ACC112 (cell line): ENCODE data around the gene FGD5.

ENCODE experiments used
- H2AFZ ChIP-seq: fragments of 200-600 bp; sonication (generic); one replicate; pipeline ENCODE4 v1.6.0; 2017; ENCODE audit warnings: antibody characterized with exemption, low read length; ENCODE audit not compliant: unreplicated experiment
- H3K27ac ChIP-seq: fragments of 200-600 bp; sonication (generic); 2 replicates; pipeline ENCODE4 v1.5.1; 2014; ENCODE audit warnings: low read depth, mild to moderate bottlenecking, antibody characterized with exemption, low read length, moderate library complexity
- H3K27me3 ChIP-seq: fragments of 200-600 bp; sonication (generic); 2 replicates; pipeline ENCODE4 v1.6.1; 2014; ENCODE audit warnings: mild to moderate bottlenecking, antibody characterized with exemption, low read length, moderate library complexity, mixed read lengths; ENCODE audit not compliant: insufficient read depth
- H3K36me3 ChIP-seq: fragments of 200-600 bp; sonication (generic); 2 replicates; pipeline ENCODE4 v1.6.1; 2016; ENCODE audit warnings: mild to moderate bottlenecking, antibody characterized with exemption, low read length, moderate library complexity, mixed read lengths; ENCODE audit not compliant: insufficient read depth
- H3K4me1 ChIP-seq: fragments of 200-600 bp; sonication (generic); one replicate; pipeline ENCODE4 v1.6.1; 2016; ENCODE audit warnings: low read length, mixed read lengths; ENCODE audit not compliant: insufficient read depth, unreplicated experiment, control insufficient read depth
- H3K4me3 ChIP-seq: fragments of 200-600 bp; sonication (generic); 2 replicates; pipeline ENCODE4 v1.5.1; 2014; ENCODE audit warnings: mild to moderate bottlenecking, low read depth, low read length
- H3K79me2 ChIP-seq: fragments of 200-600 bp; sonication (generic); one replicate; pipeline ENCODE4 v1.6.0; 2016; ENCODE audit warnings: low read length; ENCODE audit not compliant: control insufficient read depth, unreplicated experiment, insufficient read depth

Gene FGD5

GRCh38 chr3:14843321-14843720 is 24.6 kb downstream of the FGD5 start:
- Histone ChIP-seq H3K27ac (no peak overlapping the region), H3K27me3 (peaks cover 80% of the 10 kb centered on the region), H3K79me2 (no peaks in the 10 kb centered on the region), H3K4me3 (no peak overlapping the region), H3K36me3 (no peaks in the 10 kb centered on the region), H3K4me1 (no peaks in the 10 kb centered on the region), H2AFZ (no peak overlapping the region)

- no peak overlapping the region for H2AFZ ChIP-seq
- H3K4me3 ChIP-seq = no peak overlapping the region
- H3K27ac ChIP-seq = no peak overlapping the region
- peaks cover 78% of the 10 kb centered on the region for H3K27me3 ChIP-seq
- H3K36me3 ChIP-seq = no peaks in the 10 kb centered on the region
- H3K4me1 ChIP-seq = no peaks in the 10 kb centered on the region
- H3K79me2 ChIP-seq = no peaks in the 10 kb centered on the region
Measured at GRCh38 chr3:14844386-14845170, 25.8 kb downstream of the FGD5 start.

- Histone ChIP-seq H3K4me1 (no peaks in the 10 kb centered on the region), H2AFZ (no peak overlapping the region), H3K27me3 (peaks cover 84% of the 10 kb centered on the region), H3K79me2 (no peaks in the 10 kb centered on the region), H3K4me3 (no peak overlapping the region), H3K27ac (no peak overlapping the region), H3K36me3 (no peaks in the 10 kb centered on the region)
Measured at GRCh38 chr3:14845180-14845579, 26.4 kb downstream of the FGD5 start.

GRCh38 chr3:14845826-14846225 is 27.1 kb downstream of the FGD5 start:
- Histone ChIP-seq H3K4me3 (no peak overlapping the region), H2AFZ (no peak overlapping the region), H3K79me2 (no peaks in the 10 kb centered on the region), H3K27me3 (peaks cover 83% of the 10 kb centered on the region), H3K4me1 (no peaks in the 10 kb centered on the region), H3K27ac (no peak overlapping the region), H3K36me3 (no peaks in the 10 kb centered on the region)

GRCh38 chr3:14846226-14846880 is 27.6 kb downstream of the FGD5 start:
- H3K4me3 ChIP-seq = no peak overlapping the region
- no peak overlapping the region for H3K27ac ChIP-seq
- peaks cover 84% of the 10 kb centered on the region for H3K27me3 ChIP-seq
- no peaks in the 10 kb centered on the region for H3K79me2 ChIP-seq
- H3K4me1 ChIP-seq = no peaks in the 10 kb centered on the region
- H3K36me3 ChIP-seq = no peaks in the 10 kb centered on the region
- H2AFZ ChIP-seq = no peak overlapping the region

- H3K36me3 ChIP-seq = no peaks in the 10 kb centered on the region
- H3K27ac ChIP-seq = no peak overlapping the region
- no peak overlapping the region for H2AFZ ChIP-seq
- no peaks in the 10 kb centered on the region for H3K79me2 ChIP-seq
- H3K4me1 ChIP-seq = no peaks in the 10 kb centered on the region
- no peak overlapping the region for H3K4me3 ChIP-seq
- H3K27me3 ChIP-seq = peaks cover 82% of the 10 kb centered on the region
Measured at GRCh38 chr3:14847613-14848541, 29.1 kb downstream of the FGD5 start.

GRCh38 chr3:14848906-14849305 is 30.1 kb downstream of the FGD5 start:
- no peaks in the 10 kb centered on the region for H3K4me1 ChIP-seq
- H3K27me3 ChIP-seq = peaks cover 83% of the 10 kb centered on the region
- no peak overlapping the region for H2AFZ ChIP-seq
- H3K4me3 ChIP-seq = no peak overlapping the region
- no peak overlapping the region for H3K27ac ChIP-seq
- no peaks in the 10 kb centered on the region for H3K79me2 ChIP-seq
- H3K36me3 ChIP-seq = no peaks in the 10 kb centered on the region

- H3K36me3 ChIP-seq = no peaks in the 10 kb centered on the region
- no peak overlapping the region for H3K4me3 ChIP-seq
- H3K27me3 ChIP-seq = peaks cover 82% of the 10 kb centered on the region
- H3K27ac ChIP-seq = no peak overlapping the region
- H3K79me2 ChIP-seq = no peaks in the 10 kb centered on the region
- no peak overlapping the region for H2AFZ ChIP-seq
- no peaks in the 10 kb centered on the region for H3K4me1 ChIP-seq
Measured at GRCh38 chr3:14849638-14850230, 31.0 kb downstream of the FGD5 start.

GRCh38 chr3:14852058-14852594 is 33.4 kb downstream of the FGD5 start:
- Histone ChIP-seq H2AFZ (no peak overlapping the region), H3K27me3 (peaks cover 82% of the 10 kb centered on the region), H3K4me3 (no peak overlapping the region), H3K79me2 (no peaks in the 10 kb centered on the region), H3K36me3 (no peaks in the 10 kb centered on the region), H3K27ac (no peak overlapping the region), H3K4me1 (no peaks in the 10 kb centered on the region)

GRCh38 chr3:14852717-14853116 is 34.0 kb downstream of the FGD5 start:
- Histone ChIP-seq H3K79me2 (no peaks in the 10 kb centered on the region), H2AFZ (no peak overlapping the region), H3K27me3 (peaks cover 82% of the 10 kb centered on the region), H3K4me3 (no peak overlapping the region), H3K36me3 (no peaks in the 10 kb centered on the region), H3K27ac (no peak overlapping the region), H3K4me1 (no peaks in the 10 kb centered on the region)
